ENCODE results near the gene ESPL1.

Gene ESPL1

DNA sequence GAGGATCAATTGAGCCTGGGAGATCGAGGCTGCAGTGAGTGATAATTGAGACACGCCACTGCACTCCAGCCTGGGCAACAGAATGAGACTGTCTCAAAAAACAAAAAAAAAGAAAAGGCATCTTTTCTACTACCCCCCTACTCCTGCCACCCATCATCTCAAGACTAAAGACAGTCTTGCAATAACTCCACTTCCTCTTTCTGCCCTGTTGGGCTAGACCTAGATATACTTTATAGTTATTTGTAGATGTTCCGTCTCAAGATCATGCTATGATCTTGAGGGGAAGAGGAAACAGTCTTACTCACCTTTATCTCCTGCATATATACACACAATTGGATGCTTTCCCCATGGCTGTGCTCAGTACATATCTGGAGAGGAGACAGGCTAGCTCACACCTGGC lies 12.1 kb upstream of the ESPL1 start:
- in situ Hi-C loops (cut with MboI; ENCODE audit: low sequenced_read_pairs) = no loop called here

GRCh38 chr12:53258541-53259539 lies 9.3 kb upstream of the ESPL1 start:
- in situ Hi-C loops (cut with MboI; ENCODE audit: low sequenced_read_pairs) = no loop called here

DNA sequence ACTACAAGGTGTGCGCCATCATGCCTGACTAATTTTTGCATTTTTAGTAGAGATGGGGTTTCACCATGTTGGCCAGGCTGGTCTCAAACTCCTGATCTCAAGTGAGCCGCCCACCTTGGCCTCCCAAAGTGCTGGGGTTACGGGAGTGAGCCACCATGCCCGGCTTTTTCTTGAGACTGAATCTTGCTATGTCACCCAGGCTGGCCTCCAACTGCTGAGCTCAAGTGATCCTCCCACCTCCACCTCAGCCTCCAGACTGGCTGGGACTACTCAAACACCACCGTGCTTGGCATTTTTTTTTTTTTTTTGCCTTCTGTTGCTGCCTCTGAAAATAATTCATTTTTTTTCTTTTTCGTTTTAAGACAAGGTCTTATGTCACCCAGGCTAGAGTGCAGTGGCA lies 8.2 kb upstream of the ESPL1 start:
- in situ Hi-C loops (cut with MboI; ENCODE audit: low sequenced_read_pairs) = no loop called here

DNA sequence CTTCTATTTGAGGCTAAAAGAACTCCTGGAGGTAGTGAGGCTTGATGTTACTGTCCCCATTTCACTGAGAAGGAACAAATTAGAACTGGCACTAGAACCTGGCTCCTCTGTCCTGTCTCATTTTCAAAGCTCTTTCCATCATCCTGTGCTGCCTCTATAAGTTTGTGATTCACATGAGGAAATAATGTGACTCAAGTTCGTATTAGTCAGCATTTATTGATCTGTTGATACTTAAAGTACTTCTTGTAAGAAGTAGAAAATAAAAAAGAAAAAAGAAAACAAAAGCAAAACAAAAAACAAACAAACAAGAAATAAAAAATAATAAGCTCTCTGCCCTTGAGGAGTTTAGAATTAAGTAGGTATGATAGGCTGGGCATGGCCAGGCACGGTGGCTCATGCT lies 2.3 kb upstream of the ESPL1 start:
- in situ Hi-C loops (cut with MboI; ENCODE audit: low sequenced_read_pairs) = no loop called here

DNA sequence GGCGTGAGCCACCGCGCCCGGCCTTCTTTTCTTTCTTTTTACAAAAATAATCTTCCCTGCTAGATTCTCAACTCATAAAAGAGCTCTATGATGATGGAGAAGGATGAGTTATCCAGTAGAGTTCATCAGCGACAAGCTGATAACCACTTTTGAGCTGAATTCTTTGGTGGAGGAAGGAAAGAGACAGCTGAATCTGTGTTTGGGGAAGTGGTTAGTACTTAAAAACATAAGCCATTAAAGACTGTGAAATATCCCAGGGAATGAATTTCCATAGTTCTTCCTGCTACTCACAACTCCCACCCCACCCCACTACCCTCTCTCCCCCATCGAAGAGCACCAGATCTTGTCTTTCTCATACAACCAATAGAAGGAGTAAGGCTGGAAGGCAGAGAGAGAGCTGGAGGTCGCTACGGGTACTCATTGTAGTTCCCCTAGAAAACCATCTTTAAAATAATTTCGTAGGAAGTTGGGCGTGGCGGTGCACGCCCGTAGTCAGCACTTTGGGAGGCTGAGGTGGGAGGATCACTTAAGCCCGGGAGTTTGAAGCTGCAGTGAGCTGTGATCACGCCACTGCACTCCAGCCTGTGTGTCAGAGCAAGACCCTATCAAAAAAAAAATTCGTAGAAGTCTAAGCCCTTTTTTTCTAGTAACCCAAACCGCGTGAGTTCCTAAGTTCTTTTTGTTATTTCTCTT lies 647 bp upstream of the ESPL1 start:
- in situ Hi-C loops (cut with MboI; ENCODE audit: low sequenced_read_pairs) = no loop called here

DNA sequence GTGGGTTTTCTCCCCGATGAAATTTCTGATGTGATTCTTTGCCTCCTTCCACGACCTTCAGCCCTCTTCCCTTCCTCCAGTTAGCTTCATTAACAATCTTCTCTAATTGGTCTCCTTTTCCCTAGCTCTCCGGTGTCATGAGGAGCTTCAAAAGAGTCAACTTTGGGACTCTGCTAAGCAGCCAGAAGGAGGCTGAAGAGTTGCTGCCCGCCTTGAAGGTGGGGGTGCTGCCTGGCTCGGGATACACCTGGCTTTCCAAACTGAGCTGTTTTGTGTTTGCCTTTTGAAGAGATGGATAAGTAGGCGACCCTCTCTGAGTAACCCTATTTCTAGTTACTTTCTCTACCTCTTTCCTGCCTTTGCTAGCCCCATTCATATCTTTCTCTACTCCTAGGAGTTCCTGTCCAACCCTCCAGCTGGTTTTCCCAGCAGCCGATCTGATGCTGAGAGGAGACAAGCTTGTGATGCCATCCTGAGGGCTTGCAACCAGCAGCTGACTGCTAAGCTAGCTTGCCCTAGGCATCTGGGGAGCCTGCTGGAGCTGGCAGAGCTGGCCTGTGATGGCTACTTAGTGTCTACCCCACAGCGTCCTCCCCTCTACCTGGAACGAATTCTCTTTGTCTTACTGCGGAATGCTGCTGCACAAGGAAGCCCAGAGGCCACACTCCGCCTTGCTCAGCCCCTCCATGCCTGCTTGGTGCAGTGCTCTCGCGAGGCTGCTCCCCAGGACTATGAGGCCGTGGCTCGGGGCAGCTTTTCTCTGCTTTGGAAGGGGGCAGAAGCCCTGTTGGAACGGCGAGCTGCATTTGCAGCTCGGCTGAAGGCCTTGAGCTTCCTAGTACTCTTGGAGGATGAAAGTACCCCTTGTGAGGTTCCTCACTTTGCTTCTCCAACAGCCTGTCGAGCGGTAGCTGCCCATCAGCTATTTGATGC lies 797 bp downstream of the ESPL1 start:
- in situ Hi-C loops (cut with MboI; ENCODE audit: low sequenced_read_pairs) = no loop called here

DNA sequence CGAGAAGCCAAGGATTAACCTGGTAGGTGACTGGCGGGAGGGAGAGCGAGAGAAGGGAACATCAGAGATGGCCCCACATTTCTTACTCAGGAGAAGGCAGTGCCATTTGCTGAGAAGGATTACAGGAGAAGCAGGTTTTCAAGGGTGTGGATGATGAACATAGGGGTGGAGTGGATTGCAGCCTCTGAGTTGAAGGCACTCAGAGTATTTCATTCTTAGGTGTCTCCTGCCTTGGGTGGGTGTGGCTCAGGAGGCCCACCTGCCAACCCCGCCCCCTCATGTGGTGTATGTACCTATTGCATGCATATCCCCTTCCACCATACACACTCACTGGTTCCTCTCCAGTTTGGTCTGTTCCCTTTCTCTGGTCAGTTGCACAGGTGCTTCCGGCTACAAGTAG lies 6.3 kb downstream of the ESPL1 start:
- in situ Hi-C loops (cut with MboI; ENCODE audit: low sequenced_read_pairs) = no loop called here

DNA sequence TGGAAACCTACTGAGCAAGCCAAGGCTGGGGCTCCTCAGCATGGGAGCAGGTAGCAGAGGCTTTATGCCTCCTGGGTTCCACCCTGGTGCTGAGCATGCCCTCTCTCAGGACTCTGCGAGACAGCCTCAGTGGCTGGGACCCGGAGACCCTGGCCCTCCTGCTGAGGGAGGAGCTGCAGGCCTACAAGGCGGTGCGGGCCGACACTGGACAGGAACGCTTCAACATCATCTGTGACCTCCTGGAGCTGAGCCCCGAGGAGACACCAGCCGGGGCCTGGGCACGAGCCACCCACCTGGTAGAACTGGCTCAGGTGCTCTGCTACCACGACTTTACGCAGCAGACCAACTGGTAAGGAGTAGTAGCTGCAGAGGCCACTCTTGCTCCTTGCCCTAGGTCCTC lies 8.4 kb downstream of the ESPL1 start:
- in situ Hi-C loops (cut with MboI; ENCODE audit: low sequenced_read_pairs) = loop anchor here (25.0 kb wide), 1 partner anchor 214 kb away; the partner anchor contains the start of gene TNS2

DNA sequence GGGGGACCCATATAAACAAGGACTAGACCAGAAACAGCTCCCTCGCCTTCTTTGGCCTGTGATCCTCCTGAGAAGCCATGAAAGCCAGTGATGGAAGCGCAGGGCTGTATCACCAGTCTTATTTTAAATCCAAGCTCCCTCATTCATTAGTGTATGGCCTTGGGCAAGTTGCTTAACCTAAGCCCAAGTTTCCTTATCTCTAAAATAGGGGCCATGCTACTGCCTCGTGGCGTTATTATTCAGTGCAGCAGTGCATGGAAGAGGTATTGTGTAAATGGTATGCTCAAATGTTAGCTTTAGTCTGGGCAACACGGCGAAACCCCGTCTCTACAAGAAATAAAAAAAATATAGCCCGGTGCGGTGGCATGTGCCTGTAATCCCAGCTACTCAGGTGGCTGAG lies 9.9 kb downstream of the ESPL1 start:
- in situ Hi-C loops (cut with MboI; ENCODE audit: low sequenced_read_pairs) = loop anchor here (25.0 kb wide), 1 partner anchor 216 kb away; the partner anchor contains the start of gene TNS2

- in situ Hi-C loops (cut with MboI; ENCODE audit: low sequenced_read_pairs) = loop anchor here (25.0 kb wide), 1 partner anchor 217 kb away; the partner anchor contains the start of gene TNS2
Observed at GRCh38 chr12:53279283-53279869, 11.3 kb downstream of the ESPL1 start.

DNA sequence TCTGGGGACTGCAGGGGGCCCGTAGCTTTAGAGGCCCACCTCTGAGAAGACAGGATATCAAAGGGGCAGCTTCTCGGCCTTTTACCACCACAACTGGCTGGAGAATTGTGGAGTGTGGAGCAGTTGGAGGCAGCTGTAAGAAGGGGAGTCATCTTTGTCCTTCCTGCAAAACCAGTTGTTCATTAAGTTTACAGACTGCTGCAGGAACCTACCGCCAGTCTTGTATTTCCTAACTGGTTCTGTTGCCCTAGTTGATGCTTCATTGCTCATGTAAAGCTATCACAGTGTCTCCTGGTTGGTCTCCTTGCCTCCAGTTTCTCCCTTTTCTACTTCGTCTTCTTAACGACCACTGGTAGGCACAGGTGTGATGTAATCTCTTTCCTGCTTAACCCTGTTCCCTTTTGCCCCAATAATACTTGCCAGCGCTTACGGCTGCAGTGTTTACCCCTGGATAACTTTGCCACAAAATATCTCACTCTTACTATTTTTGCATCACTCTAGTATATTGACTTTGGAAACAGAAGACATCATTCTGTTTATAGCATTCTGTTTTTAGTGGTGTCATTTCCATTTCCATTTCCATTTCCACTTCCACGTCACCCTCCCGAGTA lies 11.9 kb downstream of the ESPL1 start:
- in situ Hi-C loops (cut with MboI; ENCODE audit: low sequenced_read_pairs) = loop anchor here (10.0 to 25.0 kb wide), 2 partner anchors 65 to 218 kb away; partner anchors contain the start of gene TNS2

DNA sequence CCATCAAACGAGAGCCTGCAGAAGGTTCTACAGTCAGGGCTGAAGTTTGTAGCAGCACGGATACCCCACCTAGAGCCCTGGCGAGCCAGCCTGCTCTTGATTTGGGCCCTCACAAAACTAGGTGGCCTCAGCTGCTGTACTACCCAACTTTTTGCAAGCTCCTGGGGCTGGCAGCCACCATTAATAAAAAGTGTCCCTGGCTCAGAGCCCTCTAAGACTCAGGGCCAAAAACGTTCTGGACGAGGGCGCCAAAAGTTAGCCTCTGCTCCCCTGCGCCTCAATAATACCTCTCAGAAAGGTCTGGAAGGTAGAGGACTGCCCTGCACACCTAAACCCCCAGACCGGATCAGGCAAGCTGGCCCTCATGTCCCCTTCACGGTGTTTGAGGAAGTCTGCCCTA lies 18.3 kb downstream of the ESPL1 start:
- in situ Hi-C loops (cut with MboI; ENCODE audit: low sequenced_read_pairs) = loop anchor here (10.0 to 25.0 kb wide), 2 partner anchors 72 to 224 kb away; partner anchors contain the start of gene TNS2

DNA sequence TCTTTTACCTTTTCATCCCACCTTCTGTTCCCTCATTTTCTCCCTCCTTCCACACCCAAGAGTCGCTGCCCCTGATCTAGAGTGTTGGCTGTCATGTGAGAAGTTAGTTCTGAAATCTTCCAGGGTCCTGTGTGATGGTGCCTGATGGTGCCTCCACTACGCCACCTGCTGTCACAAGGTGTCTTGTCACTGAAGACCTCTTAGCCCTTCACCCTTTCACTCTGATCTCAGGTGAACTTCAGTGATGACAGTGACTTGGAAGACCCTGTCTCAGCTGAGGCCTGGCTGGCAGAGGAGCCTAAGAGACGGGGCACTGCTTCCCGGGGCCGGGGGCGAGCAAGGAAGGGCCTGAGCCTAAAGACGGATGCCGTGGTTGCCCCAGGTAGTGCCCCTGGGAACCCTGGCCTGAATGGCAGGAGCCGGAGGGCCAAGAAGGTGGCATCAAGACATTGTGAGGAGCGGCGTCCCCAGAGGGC lies 19.7 kb downstream of the ESPL1 start:
- in situ Hi-C loops (cut with MboI; ENCODE audit: low sequenced_read_pairs) = loop anchor here (10.0 to 25.0 kb wide), 2 partner anchors 73 to 225 kb away; partner anchors contain the start of gene TNS2

DNA sequence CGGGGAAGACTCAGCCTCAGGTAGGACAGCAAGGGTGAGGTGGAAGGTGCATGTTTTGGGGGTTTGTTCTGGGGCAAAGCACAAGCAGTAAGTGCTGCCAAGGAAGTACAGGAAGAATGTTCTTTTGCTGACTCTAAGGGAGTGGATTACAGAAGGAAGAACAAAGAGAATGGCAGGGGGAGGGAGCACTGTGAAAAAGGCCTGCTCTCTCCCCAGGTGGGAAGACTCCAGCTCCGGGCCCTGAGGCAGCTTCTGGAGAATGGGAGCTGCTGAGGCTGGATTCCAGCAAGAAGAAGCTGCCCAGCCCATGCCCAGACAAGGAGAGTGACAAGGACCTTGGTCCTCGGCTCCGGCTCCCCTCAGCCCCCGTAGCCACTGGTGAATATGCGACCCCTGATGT lies 20.2 kb downstream of the ESPL1 start:
- in situ Hi-C loops (cut with MboI; ENCODE audit: low sequenced_read_pairs) = loop anchor here (10.0 to 25.0 kb wide), 2 partner anchors 74 to 226 kb away; partner anchors contain the start of gene TNS2

DNA sequence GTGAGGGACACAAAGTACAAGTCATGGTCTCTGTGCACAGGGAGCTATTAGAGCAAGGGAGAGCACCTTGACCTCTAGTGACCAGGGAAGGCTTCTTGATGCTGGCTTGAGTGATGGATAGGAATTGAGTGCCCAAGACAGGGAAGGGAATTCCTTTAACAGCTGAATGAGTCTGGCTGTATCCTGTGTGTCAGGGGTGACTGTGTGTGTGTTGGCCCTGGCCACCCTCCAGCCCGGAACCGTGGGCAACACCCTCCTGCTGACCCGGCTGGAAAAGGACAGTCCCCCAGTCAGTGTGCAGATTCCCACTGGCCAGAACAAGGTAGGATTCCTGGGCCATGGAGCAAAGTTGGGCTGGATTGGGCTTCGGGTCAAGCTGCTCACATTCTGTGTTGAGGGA lies 21.8 kb downstream of the ESPL1 start:
- in situ Hi-C loops (cut with MboI; ENCODE audit: low sequenced_read_pairs) = loop anchor here (10.0 to 25.0 kb wide), 2 partner anchors 75 to 228 kb away; partner anchors contain the start of gene TNS2

DNA sequence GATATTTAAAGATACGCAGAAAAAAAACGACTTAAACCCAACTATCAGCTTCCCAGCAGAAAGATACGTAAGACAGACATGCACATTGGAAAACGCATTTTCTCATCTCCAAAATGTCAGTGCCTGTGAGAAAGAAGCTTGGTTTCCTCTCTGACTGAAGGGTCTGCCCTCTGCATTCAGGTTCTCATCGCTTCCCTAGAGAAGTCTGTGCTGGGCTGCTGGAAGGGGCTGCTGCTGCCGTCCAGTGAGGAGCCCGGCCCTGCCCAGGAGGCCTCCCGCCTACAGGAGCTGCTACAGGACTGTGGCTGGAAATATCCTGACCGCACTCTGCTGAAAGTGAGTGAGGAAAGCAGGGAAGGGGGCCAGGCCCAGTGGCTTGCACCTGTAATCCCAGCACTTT lies 22.6 kb downstream of the ESPL1 start:
- in situ Hi-C loops (cut with MboI; ENCODE audit: low sequenced_read_pairs) = loop anchor here (25.0 kb wide), 1 partner anchor 228 kb away; the partner anchor contains the start of gene TNS2

DNA sequence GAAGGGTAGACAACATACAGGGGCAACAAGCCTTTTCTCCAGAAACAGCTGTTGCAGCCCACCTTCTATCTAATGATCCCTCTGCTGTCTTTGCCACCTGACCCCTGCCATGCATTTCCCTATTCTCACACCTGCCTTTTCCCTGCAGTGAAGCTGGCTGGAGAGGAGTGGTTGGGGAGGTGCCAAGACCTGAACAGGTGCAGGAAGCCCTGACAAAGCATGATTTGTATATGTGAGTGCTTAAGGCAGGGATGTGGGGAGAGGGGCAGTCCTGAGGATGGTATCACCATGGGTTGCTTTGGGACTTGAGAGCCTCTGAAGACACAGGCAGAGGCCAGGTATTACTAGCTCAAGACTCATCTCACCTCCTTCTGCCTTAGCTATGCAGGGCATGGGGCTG lies 24.3 kb downstream of the ESPL1 start:
- in situ Hi-C loops (cut with MboI; ENCODE audit: low sequenced_read_pairs) = loop anchor here (25.0 kb wide), 1 partner anchor 230 kb away; the partner anchor contains the start of gene TNS2

DNA sequence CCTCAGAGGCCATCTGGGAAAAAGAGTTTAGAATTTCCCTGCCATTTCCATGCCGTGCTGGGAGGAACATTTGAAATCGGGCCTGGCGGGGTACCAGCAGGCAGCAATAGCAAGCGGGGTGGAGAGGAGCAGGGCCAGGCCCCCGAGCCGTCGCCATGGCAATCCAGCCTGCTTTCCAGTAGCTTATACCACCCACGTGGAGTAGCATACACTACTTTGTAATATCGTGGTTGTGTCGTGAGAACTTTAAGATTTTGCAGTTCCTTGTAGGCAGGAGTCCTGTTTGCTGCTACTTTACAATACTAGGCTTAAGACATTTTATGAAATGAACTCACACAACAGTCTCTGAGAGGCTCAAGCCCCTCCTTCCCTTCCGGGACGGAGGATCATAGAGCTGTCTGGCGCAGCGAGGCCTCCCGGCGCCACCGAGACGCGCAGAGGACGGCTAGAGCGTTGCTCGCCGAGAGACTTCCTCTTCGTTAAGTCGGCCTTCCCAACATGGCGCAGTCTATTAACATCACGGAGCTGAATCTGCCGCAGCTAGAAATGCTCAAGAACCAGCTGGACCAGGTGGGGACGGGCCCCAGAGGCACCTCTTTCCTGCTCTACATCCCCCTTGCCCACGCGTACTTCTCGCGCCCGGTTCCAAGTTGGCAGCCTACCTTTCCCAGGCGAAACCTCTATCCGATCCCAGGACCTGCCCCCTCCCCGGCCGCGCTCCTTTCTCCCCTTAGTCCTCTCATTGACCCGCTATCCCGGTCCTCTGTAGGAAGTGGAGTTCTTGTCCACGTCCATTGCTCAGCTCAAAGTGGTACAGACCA lies 27.2 kb downstream of the ESPL1 start, which contains the start of gene PFDN5:
TSS of gene PFDN5 (plus strand) at position 473 of the 821 bp plus-strand sequence. CDS start at position 499, 26 bp downstream.
- in situ Hi-C loops (cut with MboI; ENCODE audit: low sequenced_read_pairs) = loop anchor here (25.0 kb wide), 1 partner anchor 233 kb away; the partner anchor contains the start of gene TNS2
